Mucosa of rectum (tissue), 2 donors: ENCODE data around the gene NOC2L.

Experiments used
- H3K27ac ChIP-seq, 2 donors: one replicate each; pipeline ENCODE4 v1.7.0; 2013; ENCODE audit warnings: inconsistent platforms in 2 of 2, low read depth in 2 of 2, low read length in 2 of 2
- H3K27me3 ChIP-seq, 2 donors: one replicate each; pipeline ENCODE4 v1.7.0; 2013; ENCODE audit warnings: low read length in 2 of 2; ENCODE audit not compliant: control insufficient read depth in 2 of 2, insufficient read depth in 2 of 2
- H3K36me3 ChIP-seq, 2 donors: one replicate each; pipeline ENCODE4 v1.7.0; 2013; ENCODE audit warnings: low read length in 2 of 2; ENCODE audit not compliant: control insufficient read depth in 2 of 2, insufficient read depth in 2 of 2
- H3K4me1 ChIP-seq, 2 donors: one replicate each; pipeline ENCODE4 v1.7.0; 2013; ENCODE audit warnings: low read length in 2 of 2, mild to moderate bottlenecking in 1 of 2; ENCODE audit not compliant: control insufficient read depth in 2 of 2, insufficient read depth in 2 of 2
- H3K4me3 ChIP-seq, 2 donors: one replicate each; pipeline ENCODE4 v1.7.0; 2013; ENCODE audit warnings: low read length in 2 of 2
- H3K9ac ChIP-seq, 2 donors: one replicate each; pipeline ENCODE4 v1.7.0; 2013; ENCODE audit warnings: low read length in 2 of 2, low read depth in 1 of 2, mild to moderate bottlenecking in 1 of 2
- H3K9me3 ChIP-seq, 2 donors: one replicate each; pipeline ENCODE4 v1.7.0; 2013; ENCODE audit warnings: low read length in 2 of 2; ENCODE audit not compliant: control insufficient read depth in 2 of 2
- donor health status: healthy.
- donor health status: Normal muscosa, but diverticular disease.

NOC2L gene

DNA sequence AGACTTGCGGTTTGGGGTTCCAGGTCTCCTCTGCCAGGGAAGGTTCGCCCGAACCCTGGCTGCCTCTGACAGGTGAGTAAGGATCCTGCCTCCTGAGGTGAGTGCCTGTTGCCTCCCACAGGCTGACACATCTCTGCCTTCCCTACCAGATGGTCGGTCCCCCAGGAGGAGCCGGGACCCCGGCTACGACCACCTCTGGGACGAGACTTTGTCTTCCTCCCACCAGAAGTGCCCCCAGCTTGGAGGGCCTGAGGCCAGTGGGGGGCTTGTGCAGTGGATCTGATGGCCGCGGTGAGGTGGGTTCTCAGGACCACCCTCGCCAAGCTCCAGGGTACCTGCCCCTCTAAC, 15.2 kb upstream of the NOC2L start:
- Histone ChIP-seq H3K9me3 (no peaks in the 10 kb centered on the region), H3K27me3 (peaks cover 6 to 7% of the 10 kb centered on the region in 2 donors), H3K9ac (no peak overlapping the region), H3K4me1 (peaks cover 6% of the 10 kb centered on the region in 2 donors), H3K36me3 (no peaks in the 10 kb centered on the region), H3K27ac (no peak overlapping the region), H3K4me3 (no peak overlapping the region)

DNA sequence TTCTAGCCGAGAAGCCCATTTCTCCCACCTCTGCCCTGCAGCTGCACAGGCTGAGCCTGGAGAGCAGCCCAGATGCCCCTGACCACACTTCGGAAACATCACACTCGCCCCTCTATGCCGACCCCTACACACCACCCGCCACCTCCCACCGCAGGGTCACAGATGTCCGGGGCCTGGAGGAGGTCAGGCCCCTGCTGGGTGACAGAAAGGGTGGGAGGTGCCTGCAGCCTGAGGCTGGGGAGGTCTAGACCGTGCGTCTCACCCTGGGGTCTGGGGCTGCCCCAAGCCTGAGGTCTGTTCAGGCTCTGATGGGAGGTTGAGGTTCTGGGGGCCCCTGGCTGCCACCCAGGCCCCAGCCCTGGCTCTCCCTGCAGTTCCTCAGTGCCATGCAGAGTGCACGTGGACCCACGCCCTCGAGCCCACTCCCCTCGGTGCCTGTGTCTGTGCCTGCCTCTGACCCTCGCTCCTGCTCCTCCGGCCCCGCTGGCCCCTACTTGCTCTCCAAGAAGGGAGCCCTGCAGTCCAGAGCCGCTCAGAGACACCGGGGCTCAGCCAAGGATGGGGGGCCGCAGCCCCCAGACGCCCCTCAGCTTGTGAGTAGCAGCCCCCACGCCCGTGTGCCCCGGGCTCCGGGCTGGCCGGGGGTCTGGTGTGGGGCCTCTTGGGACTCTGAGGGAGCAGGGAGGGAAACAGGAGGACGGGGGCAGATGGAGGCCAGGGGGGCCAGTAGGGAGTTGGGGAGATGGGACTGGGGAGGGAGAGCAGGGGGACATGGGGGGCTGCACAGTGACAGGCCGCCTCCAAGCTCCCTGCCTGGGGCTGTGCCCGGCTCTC, 14.6 kb upstream of the NOC2L start:
- H3K4me1 ChIP-seq: peaks cover 6% of the 10 kb centered on the region in 2 donors
- H3K9me3 ChIP-seq: no peaks in the 10 kb centered on the region
- H3K9ac ChIP-seq: no peak overlapping the region
- no peak overlapping the region for H3K27ac ChIP-seq
- H3K4me3 ChIP-seq: no peak overlapping the region
- H3K36me3 ChIP-seq: no peaks in the 10 kb centered on the region
- H3K27me3 ChIP-seq: peaks cover 7 to 12% of the 10 kb centered on the region in 2 donors

DNA sequence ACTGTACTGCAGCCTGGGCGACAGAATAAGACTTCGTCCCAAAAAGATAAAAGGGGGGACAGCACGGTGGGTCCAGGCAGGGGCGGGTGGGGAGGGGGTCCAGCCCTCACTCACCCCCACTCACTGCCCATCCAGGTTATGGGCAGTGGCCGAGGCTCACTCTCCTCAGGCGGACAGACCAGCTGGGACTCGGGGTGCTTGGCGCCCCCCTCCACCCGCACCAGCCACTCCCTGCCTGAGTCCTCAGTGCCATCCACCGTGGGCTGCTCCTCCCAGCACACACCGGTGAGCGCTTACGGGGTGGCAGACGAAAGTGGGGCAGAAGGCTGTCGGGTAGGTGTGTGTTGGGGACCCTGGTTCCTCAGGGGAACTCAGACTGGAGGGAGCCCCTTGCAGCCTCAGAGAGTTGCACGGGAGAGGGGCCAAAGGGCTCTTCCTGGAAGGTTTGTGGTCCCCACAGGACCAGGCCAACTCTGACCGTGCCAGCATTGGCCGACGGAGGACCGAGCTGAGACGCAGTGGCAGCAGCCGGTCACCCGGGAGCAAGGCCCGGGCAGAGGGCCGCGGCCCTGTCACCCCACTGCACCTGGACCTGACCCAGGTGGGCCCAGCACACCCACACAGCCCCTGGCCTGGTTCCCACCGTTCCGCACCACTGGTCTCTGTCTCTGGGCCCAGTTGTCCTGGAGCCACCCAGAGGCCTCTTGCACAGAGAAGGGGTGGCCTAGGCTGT, 13.8 kb upstream of the NOC2L start:
- Histone ChIP-seq H3K9ac (no peak overlapping the region), H3K4me3 (no peak overlapping the region), H3K4me1 (peaks cover 6% of the 10 kb centered on the region in 2 donors), H3K27me3 (peaks cover 7 to 20% of the 10 kb centered on the region in 2 donors), H3K9me3 (no peaks in the 10 kb centered on the region), H3K36me3 (no peaks in the 10 kb centered on the region), H3K27ac (no peak overlapping the region)

DNA sequence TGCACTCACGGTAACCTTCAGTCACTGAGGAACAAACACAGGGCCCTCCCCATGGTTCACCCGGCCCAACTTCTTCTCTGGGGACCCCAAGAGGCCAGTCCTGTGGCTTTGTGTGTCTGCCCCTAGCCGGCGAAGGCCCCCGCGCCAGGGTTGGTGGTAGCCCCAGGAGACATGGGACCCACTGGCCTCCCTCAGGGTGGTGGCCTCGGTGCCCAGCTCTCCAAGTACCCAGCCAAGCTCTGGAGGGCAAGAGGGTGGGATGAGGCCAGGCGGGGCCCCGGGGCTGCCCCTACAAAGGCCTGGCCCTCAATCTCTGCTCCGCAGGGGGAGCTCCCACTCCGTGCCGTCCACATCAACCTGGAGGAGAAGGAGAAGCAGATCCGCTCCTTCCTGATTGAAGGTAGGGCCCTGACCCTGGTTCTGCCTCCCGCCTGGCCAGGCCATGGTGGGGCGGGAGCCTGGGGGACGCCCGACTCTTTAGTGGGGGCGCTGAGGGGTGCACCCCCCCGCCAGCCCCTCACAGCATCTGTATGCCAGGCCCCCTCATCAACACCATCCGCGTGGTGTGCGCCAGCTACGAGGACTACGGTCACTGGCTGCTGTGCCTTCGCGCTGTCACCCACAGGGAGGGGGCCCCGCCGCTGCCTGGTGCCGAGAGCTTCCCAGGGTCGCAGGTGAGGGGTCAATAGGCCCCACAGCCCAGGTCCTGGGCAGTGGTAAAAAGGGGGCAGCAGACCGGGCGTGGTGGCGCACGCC, 12.9 kb upstream of the NOC2L start:
- Histone ChIP-seq H3K4me1 (peaks cover 7 to 11% of the 10 kb centered on the region in 2 donors), H3K27ac (no peak overlapping the region), H3K9ac (no peak overlapping the region), H3K27me3 (peaks cover 10 to 20% of the 10 kb centered on the region in 2 donors), H3K36me3 (no peaks in the 10 kb centered on the region), H3K9me3 (no peaks in the 10 kb centered on the region), H3K4me3 (no peak overlapping the region)

DNA sequence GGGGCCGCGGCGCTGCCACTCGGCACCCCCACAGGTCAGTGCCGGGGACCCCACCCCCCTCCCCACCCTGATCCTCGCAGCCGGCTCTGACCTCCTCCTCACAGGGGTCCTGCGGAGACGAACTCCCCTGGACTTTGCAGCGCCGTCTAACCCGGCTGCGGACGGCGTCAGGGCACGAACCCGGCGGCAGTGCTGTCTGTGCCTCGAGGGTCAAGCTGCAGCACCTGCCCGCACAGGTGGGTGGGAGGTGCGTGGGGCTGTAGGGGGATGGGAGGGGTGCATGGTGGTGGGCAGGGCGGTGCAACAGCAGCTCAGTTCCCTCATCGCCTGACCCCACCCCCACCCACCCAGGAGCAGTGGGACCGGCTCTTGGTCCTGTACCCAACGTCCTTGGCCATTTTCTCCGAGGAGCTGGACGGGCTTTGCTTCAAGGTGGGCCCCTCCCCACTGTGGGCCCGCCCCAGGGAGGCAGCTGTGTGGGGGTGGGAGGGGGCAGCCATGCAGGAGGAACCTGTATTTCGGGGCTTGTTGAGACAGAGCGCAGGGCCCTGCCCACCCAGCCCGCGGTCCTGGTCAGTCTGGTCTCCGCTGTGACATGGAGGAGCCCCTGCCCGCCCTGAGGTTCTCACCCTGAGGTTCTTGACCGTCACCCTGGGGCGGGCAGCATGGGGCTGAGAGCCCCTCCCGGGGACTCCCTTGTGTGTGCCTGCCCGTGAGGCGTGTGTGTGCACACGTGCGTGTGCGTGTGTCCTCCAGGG, 12.1 kb upstream of the NOC2L start:
- H3K27me3 ChIP-seq: peaks cover 10 to 20% of the 10 kb centered on the region in 2 donors

DNA sequence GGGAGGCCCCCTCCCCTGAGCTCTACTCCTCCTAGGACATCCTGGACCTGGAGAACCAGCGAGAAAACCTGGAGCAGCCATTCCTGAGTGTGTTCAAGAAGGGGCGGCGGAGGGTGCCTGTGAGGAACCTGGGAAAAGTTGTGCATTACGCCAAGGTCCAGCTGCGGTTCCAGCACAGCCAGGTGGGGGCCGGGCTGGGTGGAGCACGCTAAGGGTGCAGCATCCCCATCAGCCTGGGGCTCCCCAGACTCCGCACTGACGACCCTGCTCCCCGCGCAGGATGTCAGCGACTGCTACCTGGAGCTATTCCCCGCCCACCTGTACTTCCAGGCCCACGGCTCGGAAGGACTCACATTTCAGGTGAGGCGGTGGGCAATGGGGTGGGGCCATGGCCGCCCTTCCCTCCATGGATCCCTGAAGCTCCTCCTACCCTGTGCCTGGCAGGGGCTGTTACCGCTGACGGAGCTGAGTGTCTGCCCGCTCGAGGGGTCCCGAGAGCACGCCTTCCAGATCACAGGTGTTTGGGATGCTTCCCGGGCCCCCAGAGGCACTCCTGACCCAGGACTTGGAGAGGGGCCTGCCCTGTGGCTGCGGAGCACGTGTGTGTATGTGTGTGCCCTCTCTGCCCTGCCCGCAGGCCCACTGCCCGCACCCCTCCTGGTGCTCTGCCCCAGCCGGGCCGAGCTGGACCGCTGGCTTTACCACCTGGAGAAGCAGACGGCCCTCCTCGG, 11.4 kb upstream of the NOC2L start:
- Histone ChIP-seq H3K9me3 (no peaks in the 10 kb centered on the region), H3K27me3 (peaks cover 10 to 20% of the 10 kb centered on the region in 2 donors), H3K9ac (no peak overlapping the region), H3K36me3 (no peaks in the 10 kb centered on the region), H3K27ac (no peak overlapping the region), H3K4me3 (no peak overlapping the region), H3K4me1 (peaks cover 6 to 9% of the 10 kb centered on the region in 2 donors)

More for the DNA sequence above, 12.1 kb upstream of the NOC2L start:
- Histone ChIP-seq H3K9ac (no peak overlapping the region), H3K4me3 (no peak overlapping the region), H3K9me3 (no peaks in the 10 kb centered on the region), H3K27ac (no peak overlapping the region), H3K36me3 (no peaks in the 10 kb centered on the region), H3K4me1 (peaks cover 8 to 13% of the 10 kb centered on the region in 2 donors)

DNA sequence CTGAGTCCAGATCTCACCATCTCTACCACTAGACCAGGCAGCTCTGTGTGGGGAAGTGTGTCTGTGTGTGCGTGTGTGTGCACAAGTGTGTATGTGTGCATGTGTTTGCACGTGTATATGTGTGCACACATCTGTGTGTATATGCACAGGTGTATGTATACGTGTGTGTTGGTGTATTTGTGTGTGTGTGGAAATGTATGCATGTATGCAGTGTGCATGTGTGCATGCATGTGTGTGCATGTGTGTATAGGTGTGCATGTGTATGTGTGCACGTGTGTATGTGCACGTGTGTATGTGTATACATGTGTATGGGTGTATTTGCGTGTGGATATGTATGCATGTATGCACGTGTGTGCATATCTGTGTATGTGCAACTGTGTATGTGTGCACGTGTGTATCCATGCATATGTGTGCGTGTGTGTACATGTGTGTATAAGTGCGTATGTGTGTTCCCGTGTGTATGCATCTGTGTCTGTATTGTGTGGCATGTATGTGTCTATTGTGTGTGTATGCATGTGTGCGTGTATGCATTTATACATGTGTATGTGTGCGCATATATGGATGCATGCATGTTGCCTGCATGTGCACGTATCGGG, 10.3 kb upstream of the NOC2L start:
- Histone ChIP-seq H3K4me1 (peaks cover 6 to 9% of the 10 kb centered on the region in 2 donors), H3K27me3 (peaks cover 10 to 20% of the 10 kb centered on the region in 2 donors)

DNA sequence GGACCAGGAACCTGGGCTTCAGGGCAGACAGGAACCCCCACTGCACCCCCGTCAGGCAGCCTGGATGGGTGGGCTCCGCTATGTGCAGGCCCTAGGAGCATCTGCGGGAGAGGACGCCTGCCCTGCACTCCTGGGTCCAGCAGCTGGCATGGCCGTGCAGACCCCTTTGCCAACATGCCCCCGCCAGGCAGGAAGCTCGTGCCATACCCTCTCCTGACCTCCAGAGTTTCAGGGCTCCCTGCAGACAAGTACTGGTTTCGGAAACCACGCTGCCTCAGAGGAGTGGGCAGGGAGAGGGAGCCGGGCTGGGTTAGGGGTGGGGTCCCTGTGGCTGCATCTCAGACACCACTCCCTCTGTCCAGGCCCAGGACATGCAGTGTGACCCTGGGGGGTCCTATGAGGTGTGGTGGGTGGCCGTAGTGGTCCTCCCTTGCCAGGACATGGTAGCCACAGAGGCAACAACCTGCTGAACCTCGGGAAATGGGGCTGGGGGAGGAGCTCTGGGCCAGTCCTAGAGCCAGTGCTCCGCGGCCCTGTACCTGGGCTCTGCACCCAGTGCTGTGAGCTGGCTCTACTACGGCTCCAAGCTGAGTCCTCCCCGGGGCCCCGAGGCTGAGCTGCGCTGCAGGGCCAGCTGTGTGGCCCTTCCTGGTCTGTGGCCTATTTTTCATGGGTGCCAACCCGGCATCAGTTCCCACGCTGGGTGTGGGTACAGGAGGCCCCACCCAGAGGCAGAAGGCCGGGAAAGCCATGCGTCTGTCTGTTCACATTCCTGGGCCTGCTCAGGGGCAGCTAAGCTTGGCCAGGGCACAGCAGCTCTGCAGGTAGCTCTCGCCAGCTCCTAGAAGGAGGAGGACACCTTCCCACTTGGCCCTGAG, 8.6 kb upstream of the NOC2L start:
- H3K4me3 ChIP-seq: no peak overlapping the region
- no peaks in the 10 kb centered on the region for H3K9me3 ChIP-seq
- no peak overlapping the region for H3K27ac ChIP-seq
- no peak overlapping the region for H3K9ac ChIP-seq
- H3K27me3 ChIP-seq: peaks cover 8 to 20% of the 10 kb centered on the region in 2 donors
- no peaks in the 10 kb centered on the region for H3K36me3 ChIP-seq
- H3K4me1 ChIP-seq: peaks cover 6 to 9% of the 10 kb centered on the region in 2 donors

More for the DNA sequence above, 10.3 kb upstream of the NOC2L start:
- Histone ChIP-seq H3K9ac (no peak overlapping the region), H3K9me3 (no peaks in the 10 kb centered on the region), H3K4me3 (no peak overlapping the region), H3K36me3 (no peaks in the 10 kb centered on the region), H3K27ac (no peak overlapping the region)
